ENCODE data around the gene USP46. TPM values are rescaled to one million over a fixed set of nuclear protein-coding genes. Genes with fewer than 3 reads are reported as not detected.

Gene USP46
- total and polyA plus RNA-seq, 4 experiments from 2014 or later: 6.4 to 26.9 (median 18.9) TPM

- H3K27me3 Mint-ChIP-seq: peaks cover 12 to 14% of the 10 kb centered on the region in 2 donors
- POLR2A ChIA-PET (ENCODE audit: partially characterized antibody): no interaction called here
- H3K4me1 ChIP-seq (ENCODE audit: insufficient read depth, low read length): no peaks in the 10 kb centered on the region
- H3K27ac Mint-ChIP-seq: no peak overlapping the region
- H3K4me3 ChIP-seq (ENCODE audit: low read length in 2 of 2): no peak overlapping the region
- H3K36me3 ChIP-seq (ENCODE audit: insufficient read depth, low read length): no peaks in the 10 kb centered on the region
- no peak overlapping the region for H3K4me3 Mint-ChIP-seq
- no peaks in the 10 kb centered on the region for H3K36me3 Mint-ChIP-seq
- intact Hi-C loops (cut with micrococcal nuclease): no loop called here
- peaks cover 0 to 5% (median 0%) of the 10 kb centered on the region in 8 donors for H3K9me3 Mint-ChIP-seq
- DNase-seq: no peak
- no peak overlapping the region for H3K27ac ChIP-seq (ENCODE audit: low read depth, low read length)
- H3K27me3 ChIP-seq (ENCODE audit: insufficient read depth, low read length): no peaks in the 10 kb centered on the region
- H3K9me3 ChIP-seq (ENCODE audit: control insufficient read depth in 1 of 2, low read length in 2 of 2): no peaks in the 10 kb centered on the region
- H3K4me1 Mint-ChIP-seq: peaks cover 0 to 4% (median under 1%) of the 10 kb centered on the region in 4 donors
- CTCF ChIA-PET (ENCODE audit: partially characterized antibody): interaction anchor here (1.6 kb wide), 1 partner anchor 9 kb away, joined by 7 read pairs; no protein-coding TSS in a partner anchor
These were observed 104.3 kb downstream of the USP46 start for GRCh38 chr4:52554612-52555355.

DNA sequence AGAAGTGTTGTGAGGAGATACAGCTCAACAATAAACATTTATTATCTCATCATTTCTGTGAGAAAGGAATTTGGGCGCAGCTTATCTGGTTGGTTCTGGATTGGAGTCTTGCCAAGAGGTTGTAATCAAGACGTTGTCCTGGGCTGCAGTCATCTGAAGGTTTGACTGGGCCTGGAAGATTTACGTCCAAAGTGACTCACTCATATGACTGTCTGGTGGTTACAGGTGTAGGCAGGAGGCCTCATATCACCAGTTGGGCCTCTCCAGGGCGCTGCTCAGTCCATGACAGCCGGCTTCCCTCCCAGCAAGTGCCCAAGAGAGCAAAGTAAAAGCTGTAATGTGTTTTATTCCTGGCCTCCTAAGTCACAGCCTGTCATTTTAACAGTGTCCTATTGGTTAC lies 106.3 kb downstream of the USP46 start:
- no peaks in the 10 kb centered on the region for H3K9me3 ChIP-seq (ENCODE audit: control insufficient read depth in 1 of 2, low read length in 2 of 2)
- Mint-ChIP-seq H3K4me1 (peaks cover 0 to 4% (median 0%) of the 10 kb centered on the region in 4 donors), H3K4me3 (no peak overlapping the region), H3K27ac (no peak overlapping the region), H3K27me3 (peaks cover 15 to 16% of the 10 kb centered on the region in 2 donors), H3K9me3 (peaks cover 0 to 4% (median 0%) of the 10 kb centered on the region in 8 donors), H3K36me3 (no peaks in the 10 kb centered on the region)
- POLR2A ChIA-PET (ENCODE audit: partially characterized antibody): no interaction called here
- no peak overlapping the region for H3K4me3 ChIP-seq (ENCODE audit: low read length in 2 of 2)
- CTCF ChIA-PET (ENCODE audit: partially characterized antibody): interaction anchor here (1.1 to 1.4 kb wide), 2 partner anchors 8 to 430 kb away, joined by 4 read pairs; no protein-coding TSS in a partner anchor
- no peak overlapping the region for H3K27ac ChIP-seq (ENCODE audit: low read depth, low read length)
- no peaks in the 10 kb centered on the region for H3K4me1 ChIP-seq (ENCODE audit: insufficient read depth, low read length)
- intact Hi-C loops (cut with micrococcal nuclease): no loop called here
- H3K36me3 ChIP-seq (ENCODE audit: insufficient read depth, low read length): no peaks in the 10 kb centered on the region
- DNase-seq: no peak
- no peaks in the 10 kb centered on the region for H3K27me3 ChIP-seq (ENCODE audit: insufficient read depth, low read length)

GRCh38 chr4:52551487-52551886 lies 107.6 kb downstream of the USP46 start:
- intact Hi-C loops (cut with micrococcal nuclease): no loop called here
- no peak overlapping the region for H3K4me3 ChIP-seq (ENCODE audit: low read length in 2 of 2)
- no peaks in the 10 kb centered on the region for H3K9me3 ChIP-seq (ENCODE audit: control insufficient read depth in 1 of 2, low read length in 2 of 2)
- peaks cover 0 to 2% (median 0%) of the 10 kb centered on the region in 8 donors for H3K9me3 Mint-ChIP-seq
- no peaks in the 10 kb centered on the region for H3K36me3 Mint-ChIP-seq
- H3K27ac ChIP-seq (ENCODE audit: low read depth, low read length): no peak overlapping the region
- ChIA-PET CTCF (ENCODE audit: partially characterized antibody) (no interaction called here), POLR2A (ENCODE audit: partially characterized antibody) (no interaction called here)
- no peak for DNase-seq
- no peaks in the 10 kb centered on the region for H3K4me1 ChIP-seq (ENCODE audit: insufficient read depth, low read length)
- H3K4me1 Mint-ChIP-seq: peaks cover 0 to 4% (median 0%) of the 10 kb centered on the region in 4 donors
- H3K36me3 ChIP-seq (ENCODE audit: insufficient read depth, low read length): no peaks in the 10 kb centered on the region
- no peak overlapping the region for H3K27ac Mint-ChIP-seq
- peaks cover 16 to 17% of the 10 kb centered on the region in 2 donors for H3K27me3 Mint-ChIP-seq
- no peak overlapping the region for H3K4me3 Mint-ChIP-seq
- H3K27me3 ChIP-seq (ENCODE audit: insufficient read depth, low read length): no peaks in the 10 kb centered on the region

DNA sequence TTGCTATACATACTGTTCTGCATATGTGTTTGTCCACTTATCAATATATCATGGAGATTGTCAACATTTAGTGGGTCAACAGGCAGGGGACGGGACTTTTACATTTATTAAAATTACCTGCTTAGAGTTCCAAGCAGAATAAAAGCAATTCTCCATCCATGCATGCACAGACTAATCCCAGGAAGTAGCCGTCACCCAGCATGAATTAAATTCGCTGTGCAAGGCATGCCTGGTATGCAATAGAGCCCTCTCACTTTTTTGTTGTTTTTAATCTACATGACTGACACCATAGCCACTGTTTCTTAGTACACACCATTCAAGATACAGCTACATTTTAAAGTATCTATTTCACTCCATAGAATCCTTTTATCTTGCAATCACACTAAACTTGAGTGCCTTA lies 108.9 kb downstream of the USP46 start:
- no peaks in the 10 kb centered on the region for H3K4me1 ChIP-seq (ENCODE audit: insufficient read depth, low read length)
- Mint-ChIP-seq H3K36me3 (no peaks in the 10 kb centered on the region), H3K27ac (no peak overlapping the region), H3K4me1 (peaks cover 0 to 3% (median 0%) of the 10 kb centered on the region in 4 donors), H3K27me3 (peaks cover 16% of the 10 kb centered on the region in 2 donors), H3K4me3 (no peak overlapping the region), H3K9me3 (no peaks in the 10 kb centered on the region)
- H3K9me3 ChIP-seq (ENCODE audit: control insufficient read depth in 1 of 2, low read length in 2 of 2): no peaks in the 10 kb centered on the region
- CTCF ChIA-PET (ENCODE audit: partially characterized antibody): interaction anchor here (1.2 to 1.7 kb wide), 2 partner anchors 432 to 435 kb away, joined by 4 read pairs; no protein-coding TSS in a partner anchor
- POLR2A ChIA-PET (ENCODE audit: partially characterized antibody): no interaction called here
- H3K27ac ChIP-seq (ENCODE audit: low read depth, low read length): no peak overlapping the region
- no peak for DNase-seq
- intact Hi-C loops (cut with micrococcal nuclease): no loop called here
- H3K4me3 ChIP-seq (ENCODE audit: low read length in 2 of 2): no peak overlapping the region
- no peaks in the 10 kb centered on the region for H3K27me3 ChIP-seq (ENCODE audit: insufficient read depth, low read length)
- no peaks in the 10 kb centered on the region for H3K36me3 ChIP-seq (ENCODE audit: insufficient read depth, low read length)

DNA sequence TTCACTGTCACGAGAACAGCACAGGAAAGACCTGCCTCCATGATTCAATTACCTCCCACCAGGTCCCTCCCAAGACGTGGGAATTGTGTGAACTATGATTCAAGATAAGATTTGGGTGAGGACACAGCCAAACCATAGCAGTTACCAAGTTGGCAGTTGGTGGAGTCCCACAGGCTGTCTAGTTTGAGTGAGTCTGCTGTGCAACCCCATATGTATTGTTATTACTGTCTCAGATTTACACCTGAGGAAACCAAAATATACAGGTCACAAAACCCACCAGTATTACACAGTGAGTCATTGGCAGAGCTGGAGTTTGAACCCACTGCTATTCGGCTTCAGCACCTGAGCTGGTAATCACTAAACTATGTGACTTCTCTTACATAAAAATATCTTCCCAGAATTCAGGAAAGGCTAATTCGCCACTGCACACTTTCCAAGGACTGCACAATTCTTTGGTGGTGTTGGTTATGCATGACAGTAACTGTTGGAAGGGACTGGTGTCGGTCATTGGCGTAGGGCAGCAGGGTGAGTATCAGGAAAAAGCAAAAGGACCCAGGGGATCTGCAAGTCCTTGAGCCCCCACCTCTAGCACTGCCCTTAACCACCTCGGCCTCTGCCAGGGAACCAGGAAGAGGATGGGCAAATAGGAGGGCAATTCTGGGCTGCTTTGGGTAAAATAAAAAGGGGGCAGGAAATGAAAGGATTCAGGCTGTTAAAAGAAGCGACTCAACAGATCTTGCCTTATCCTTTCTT lies 110.1 kb downstream of the USP46 start:
- ChIA-PET POLR2A (ENCODE audit: partially characterized antibody) (no interaction called here), CTCF (ENCODE audit: partially characterized antibody) (interaction anchor here (1.2 to 1.7 kb wide), 3 partner anchors 122 to 436 kb away, joined by 3 to 4 read pairs (median 4); no protein-coding TSS in a partner anchor)
- no peak for DNase-seq
- Mint-ChIP-seq H3K4me3 (no peak overlapping the region), H3K9me3 (no peaks in the 10 kb centered on the region), H3K27ac (no peak overlapping the region), H3K36me3 (no peaks in the 10 kb centered on the region), H3K4me1 (no peaks in the 10 kb centered on the region), H3K27me3 (peaks cover 13% of the 10 kb centered on the region in 2 donors)
- Histone ChIP-seq H3K4me3 (ENCODE audit: low read length in 2 of 2) (no peak overlapping the region), H3K27me3 (ENCODE audit: insufficient read depth, low read length) (no peaks in the 10 kb centered on the region), H3K27ac (ENCODE audit: low read depth, low read length) (no peak overlapping the region), H3K4me1 (ENCODE audit: insufficient read depth, low read length) (no peaks in the 10 kb centered on the region), H3K9me3 (ENCODE audit: control insufficient read depth in 1 of 2, low read length in 2 of 2) (no peaks in the 10 kb centered on the region), H3K36me3 (ENCODE audit: insufficient read depth, low read length) (no peaks in the 10 kb centered on the region)
- intact Hi-C loops (cut with micrococcal nuclease): loop anchor here (5.0 kb wide), 4 partner anchors 118 to 1683 kb away; partner anchors contain the start of gene FIP1L1

- no peaks in the 10 kb centered on the region for H3K4me1 ChIP-seq (ENCODE audit: insufficient read depth, low read length)
- Mint-ChIP-seq H3K27ac (no peak overlapping the region), H3K36me3 (no peaks in the 10 kb centered on the region), H3K9me3 (no peaks in the 10 kb centered on the region), H3K27me3 (peaks cover 9 to 12% of the 10 kb centered on the region in 2 donors), H3K4me3 (no peak overlapping the region), H3K4me1 (no peaks in the 10 kb centered on the region)
- POLR2A ChIA-PET (ENCODE audit: partially characterized antibody): no interaction called here
- no peak for DNase-seq
- H3K27me3 ChIP-seq (ENCODE audit: insufficient read depth, low read length): no peaks in the 10 kb centered on the region
- no peaks in the 10 kb centered on the region for H3K9me3 ChIP-seq (ENCODE audit: control insufficient read depth in 1 of 2, low read length in 2 of 2)
- no peaks in the 10 kb centered on the region for H3K36me3 ChIP-seq (ENCODE audit: insufficient read depth, low read length)
- no peak overlapping the region for H3K27ac ChIP-seq (ENCODE audit: low read depth, low read length)
- no peak overlapping the region for H3K4me3 ChIP-seq (ENCODE audit: low read length in 2 of 2)
- intact Hi-C loops (cut with micrococcal nuclease): loop anchor here (5.0 kb wide), 4 partner anchors 121 to 1686 kb away; partner anchors contain the start of gene FIP1L1
- CTCF ChIA-PET (ENCODE audit: partially characterized antibody): interaction anchor here (0.6 to 4.1 kb wide), 19 partner anchors 8 to 442 kb away, joined by 3 to 91 read pairs (median 3); no protein-coding TSS in a partner anchor
These were observed 112.7 kb downstream of the USP46 start for GRCh38 chr4:52546449-52546848.
